Heart left ventricle (tissue), 13 donors: ENCODE measurements around the gene KNCN.

Experiments used
- POLR2A ChIP-seq, 2 donors: fragments of 450-650 bp; IDR thresholded peaks; one replicate each; pipeline ENCODE4 v1.6.1; 2017; ENCODE audit warnings: antibody characterized with exemption in 2 of 2, mild to moderate bottlenecking in 2 of 2, moderate library complexity in 2 of 2
- TF ChIP-seq, protein P1 (sequence below), 12 donors: fragments of 200-600 bp; sonication (generic) in 4 of 12; IDR thresholded peaks; one replicate each; pipeline versions ENCODE4 v1.5.0 to v1.8.0; 2018 to 2022; ENCODE audit warnings: antibody characterized with exemption in 12 of 12, mild to moderate bottlenecking in 5 of 12
- donor health status: ischemic (EF 13 %, LVEDD 7.1; RV severe dilation, severe dysfunction).
- donor health status: DM: no; HTN: yes; CAD: no.
- donor health status: DM: no; HTN: no; CAD: no.
- donor health status: ischemic (EF 25% LVEDD 6.9; RV normal size, moderate dysfunction).
- donor health status: ischemic (EF 25% LVEDD 5.7; RV mildly dilated, moderate dysfunction).
- donor health status: ischemic (EF 35%, LVEDD 5.7; RV mildly dilated, moderate dysfunction).
- donor health status: nonischemic (EF 11% LVEDD 7.7; RV severe dilation, severe dysfunction).
- donor health status: DM: yes; HTN: yes; CAD: no.
- donor health status: PGD.
- donor health status: ischemic (EF 29% LVEDD 5.4; RV normal size, mild dysfunction).
- donor health status: nonischemic (EF 23%, LVEDD 6.1; RV moderate dilation, normal function).

DNA sequence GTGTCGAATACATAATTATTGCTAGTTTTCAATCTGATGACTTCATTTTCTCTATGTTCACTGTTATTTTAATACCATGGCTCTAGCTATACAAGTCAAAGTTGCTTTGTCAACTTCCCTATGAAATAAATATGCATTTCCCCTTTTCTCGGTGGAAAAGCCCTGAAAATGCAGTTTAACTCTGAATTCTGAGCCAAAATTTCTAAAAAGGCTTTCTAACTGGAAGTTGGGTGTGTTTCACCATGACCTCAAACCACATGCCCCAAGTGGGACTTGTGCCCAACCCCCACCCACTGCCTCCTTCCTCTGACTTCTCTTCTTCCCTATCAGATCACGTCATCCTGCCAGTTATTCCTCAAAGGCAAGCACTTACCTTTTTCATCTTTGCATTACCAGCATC, 43.7 kb upstream of the KNCN start:
- TF ChIP-seq, protein P1, sequence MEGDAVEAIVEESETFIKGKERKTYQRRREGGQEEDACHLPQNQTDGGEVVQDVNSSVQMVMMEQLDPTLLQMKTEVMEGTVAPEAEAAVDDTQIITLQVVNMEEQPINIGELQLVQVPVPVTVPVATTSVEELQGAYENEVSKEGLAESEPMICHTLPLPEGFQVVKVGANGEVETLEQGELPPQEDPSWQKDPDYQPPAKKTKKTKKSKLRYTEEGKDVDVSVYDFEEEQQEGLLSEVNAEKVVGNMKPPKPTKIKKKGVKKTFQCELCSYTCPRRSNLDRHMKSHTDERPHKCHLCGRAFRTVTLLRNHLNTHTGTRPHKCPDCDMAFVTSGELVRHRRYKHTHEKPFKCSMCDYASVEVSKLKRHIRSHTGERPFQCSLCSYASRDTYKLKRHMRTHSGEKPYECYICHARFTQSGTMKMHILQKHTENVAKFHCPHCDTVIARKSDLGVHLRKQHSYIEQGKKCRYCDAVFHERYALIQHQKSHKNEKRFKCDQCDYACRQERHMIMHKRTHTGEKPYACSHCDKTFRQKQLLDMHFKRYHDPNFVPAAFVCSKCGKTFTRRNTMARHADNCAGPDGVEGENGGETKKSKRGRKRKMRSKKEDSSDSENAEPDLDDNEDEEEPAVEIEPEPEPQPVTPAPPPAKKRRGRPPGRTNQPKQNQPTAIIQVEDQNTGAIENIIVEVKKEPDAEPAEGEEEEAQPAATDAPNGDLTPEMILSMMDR (IDR thresholded peaks at IDR 0.05): no peak
- no peak for TF ChIP-seq POLR2A (IDR thresholded peaks at IDR 0.05)
